GM12891 (cell line): ENCODE data around the gene SARS1.

Source experiments
- POLR2A ChIP-seq: IDR thresholded peaks from 2 replicates; pipeline ENCODE4 v1.6.1; 2011; ENCODE audit warnings: low read depth, low read length, control low read depth
- POLR2AphosphoS5 ChIP-seq: IDR thresholded peaks from 2 replicates; pipeline ENCODE4 v1.6.1; 2011; ENCODE audit warnings: low read depth, low read length, control low read depth
- TAF1 ChIP-seq: IDR thresholded peaks from 2 replicates; pipeline ENCODE4 v1.6.1; 2011; ENCODE audit warnings: low read depth, low read length, control low read depth

- TF ChIP-seq POLR2A: no peak
- no peak for TF ChIP-seq POLR2AphosphoS5
- no peak for TF ChIP-seq TAF1
Measured at GRCh38 chr1:109248797-109249629, 35.3 kb downstream of the SARS1 start, which contains the start of gene CELSR2.
